AG04449 (cell line): ENCODE measurements around the gene HSP90AA1.

Experiments used
- CTCF ChIA-PET: fragments of 350-600 bp; formaldehyde crosslinking; extraction: SDS; loops from one replicate; lab custom pipeline; 2021; ENCODE audit warnings: antibody characterized with exemption; lab: Yijun Ruan, JAX
- POLR2A ChIA-PET: fragments of 400-600, 350-600 bp; formaldehyde crosslinking; extraction: SDS; loops from one replicate; lab custom pipeline; 2020; ENCODE audit warnings: antibody characterized with exemption, inconsistent platforms; lab: Yijun Ruan, JAX
- DNase-seq: peaks from one replicate; pipeline ENCODE4 v3.0.0-alpha.2; 2010; ENCODE audit warnings: low read depth, low spot score
- H3K4me3 ChIP-seq: 2 replicates; pipeline ENCODE4 v1.5.1; 2011; ENCODE audit warnings: low read depth, mild to moderate bottlenecking, control low read depth, low read length
- TF ChIP-seq, protein P1 (sequence below): IDR thresholded peaks from one replicate; pipeline ENCODE4 v1.5.1; 2011; ENCODE audit warnings: mild to moderate bottlenecking, moderate library complexity, low read length, control low read depth, inconsistent platforms; ENCODE audit not compliant: insufficient read depth; ENCODE audit errors: missing control alignments

Gene HSP90AA1

GRCh38 chr14:102056694-102057442 is 30.0 kb downstream of the HSP90AA1 start:
- TF ChIP-seq, protein P1, sequence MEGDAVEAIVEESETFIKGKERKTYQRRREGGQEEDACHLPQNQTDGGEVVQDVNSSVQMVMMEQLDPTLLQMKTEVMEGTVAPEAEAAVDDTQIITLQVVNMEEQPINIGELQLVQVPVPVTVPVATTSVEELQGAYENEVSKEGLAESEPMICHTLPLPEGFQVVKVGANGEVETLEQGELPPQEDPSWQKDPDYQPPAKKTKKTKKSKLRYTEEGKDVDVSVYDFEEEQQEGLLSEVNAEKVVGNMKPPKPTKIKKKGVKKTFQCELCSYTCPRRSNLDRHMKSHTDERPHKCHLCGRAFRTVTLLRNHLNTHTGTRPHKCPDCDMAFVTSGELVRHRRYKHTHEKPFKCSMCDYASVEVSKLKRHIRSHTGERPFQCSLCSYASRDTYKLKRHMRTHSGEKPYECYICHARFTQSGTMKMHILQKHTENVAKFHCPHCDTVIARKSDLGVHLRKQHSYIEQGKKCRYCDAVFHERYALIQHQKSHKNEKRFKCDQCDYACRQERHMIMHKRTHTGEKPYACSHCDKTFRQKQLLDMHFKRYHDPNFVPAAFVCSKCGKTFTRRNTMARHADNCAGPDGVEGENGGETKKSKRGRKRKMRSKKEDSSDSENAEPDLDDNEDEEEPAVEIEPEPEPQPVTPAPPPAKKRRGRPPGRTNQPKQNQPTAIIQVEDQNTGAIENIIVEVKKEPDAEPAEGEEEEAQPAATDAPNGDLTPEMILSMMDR = no peak
- POLR2A ChIA-PET = no interaction called here
- no peak for DNase-seq
- no peak overlapping the region for H3K4me3 ChIP-seq
- CTCF ChIA-PET = interaction anchor here (1.0 to 1.4 kb wide), 2 partner anchors 29 to 39 kb away, joined by 3 to 8 read pairs; no protein-coding TSS in a partner anchor

DNA sequence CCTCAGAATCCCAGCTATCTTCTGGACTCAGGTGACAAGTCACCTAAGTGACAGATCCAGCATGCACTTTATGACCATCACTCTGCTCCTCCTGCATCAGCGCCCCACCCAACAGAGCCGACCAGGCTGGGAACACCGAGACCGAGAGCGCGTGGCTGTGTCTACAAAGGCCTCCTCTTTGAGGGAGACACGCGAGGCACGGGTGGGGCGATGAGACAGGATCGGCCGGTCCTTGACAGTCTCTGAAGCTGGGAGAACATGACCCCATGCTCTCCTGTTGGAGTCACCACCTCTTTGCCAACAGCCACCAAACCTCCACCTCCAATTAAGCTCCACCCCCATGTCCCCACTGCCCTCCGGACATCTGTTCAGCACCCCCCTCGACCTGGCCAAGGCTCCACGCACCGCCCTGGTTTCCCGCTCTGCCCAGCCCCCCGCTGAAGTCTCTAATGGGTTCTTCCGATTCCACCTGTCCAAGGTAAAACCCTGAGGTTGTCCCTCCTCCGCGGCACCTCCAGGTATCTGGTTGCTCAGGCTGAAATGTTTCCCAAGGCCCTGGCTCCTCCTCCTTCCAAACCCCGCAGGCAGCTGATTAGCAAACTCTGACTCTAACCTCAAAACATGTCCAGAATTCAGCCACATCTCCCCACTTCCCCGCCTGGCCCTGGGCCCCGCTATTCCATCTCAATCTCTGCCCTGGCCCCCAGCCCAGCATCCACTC is 31.5 kb downstream of the HSP90AA1 start:
- POLR2A ChIA-PET = interaction anchor here (0.7 kb wide), 1 partner anchor 26 kb away, joined by 3 read pairs; no protein-coding TSS in a partner anchor
- TF ChIP-seq, protein P1 = no peak
- peak; percentile 33 for DNase-seq
- CTCF ChIA-PET = interaction anchor here (1.3 to 3.1 kb wide), 2 partner anchors 41 to 94 kb away, joined by 4 to 17 read pairs; no protein-coding TSS in a partner anchor
- no peak overlapping the region for H3K4me3 ChIP-seq

GRCh38 chr14:102052522-102052921 is 34.3 kb downstream of the HSP90AA1 start:
- CTCF ChIA-PET = interaction anchor here (1.0 to 2.3 kb wide), 2 partner anchors 44 to 91 kb away, joined by 3 to 16 read pairs; no protein-coding TSS in a partner anchor
- H3K4me3 ChIP-seq = no peak overlapping the region
- POLR2A ChIA-PET = no interaction called here
- TF ChIP-seq, protein P1 = no peak
- DNase-seq = no peak

DNA sequence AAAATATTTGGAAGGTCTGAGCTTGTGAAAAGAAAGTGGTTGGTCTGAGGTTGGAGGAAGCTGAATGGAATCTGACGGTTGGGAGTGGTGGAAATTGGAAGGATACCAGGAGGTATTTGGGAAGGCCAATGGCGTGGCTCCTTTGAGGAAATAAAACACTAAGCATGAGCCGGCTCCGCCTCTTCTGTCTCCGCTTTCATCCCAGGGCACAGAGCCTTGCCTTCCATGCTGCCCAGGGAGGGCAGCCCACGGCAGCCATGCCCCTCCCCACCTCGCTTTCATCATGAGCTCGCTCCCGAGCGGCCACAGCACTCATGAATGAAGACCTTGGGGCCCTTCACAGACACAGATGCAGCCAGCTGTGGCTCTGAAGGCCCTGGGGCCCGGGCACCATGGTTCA is 36.2 kb downstream of the HSP90AA1 start:
- ChIA-PET CTCF (interaction anchor here (1.0 to 2.3 kb wide), 6 partner anchors 13 to 263 kb away, joined by 3 to 16 read pairs (median 4); no protein-coding TSS in a partner anchor), POLR2A (no interaction called here)
- H3K4me3 ChIP-seq = no peak overlapping the region
- TF ChIP-seq, protein P1 = no peak
- DNase-seq = peak; percentile 36

DNA sequence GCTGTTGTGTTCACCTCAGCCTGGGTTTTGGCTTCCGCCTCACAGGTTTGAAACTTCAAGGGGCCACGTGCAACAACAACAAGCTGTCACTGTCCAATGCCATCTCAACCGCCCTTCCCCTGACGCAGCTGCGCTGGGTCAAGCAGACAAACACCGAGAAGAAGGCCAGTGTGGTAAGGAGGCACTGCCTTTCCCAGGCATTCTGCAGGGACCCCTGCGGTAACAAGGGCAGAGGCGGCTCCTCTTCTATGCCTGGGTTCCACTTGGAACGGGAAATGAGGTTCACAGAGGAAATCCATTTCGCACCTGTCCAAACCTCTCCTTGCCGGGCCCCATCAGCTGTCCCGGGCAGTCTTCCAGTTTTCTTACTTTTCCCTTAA is 36.8 kb downstream of the HSP90AA1 start:
- TF ChIP-seq, protein P1 = no peak
- CTCF ChIA-PET = interaction anchor here (0.8 to 2.1 kb wide), 7 partner anchors 11 to 264 kb away, joined by 3 to 10 read pairs (median 3); no protein-coding TSS in a partner anchor
- no peak overlapping the region for H3K4me3 ChIP-seq
- POLR2A ChIA-PET = no interaction called here
- no peak for DNase-seq
